Dermis lymphatic vessel endothelial cell (primary cell): ENCODE measurements around the gene CEACAM16. TPM values are rescaled to one million over a fixed set of nuclear protein-coding genes. Genes with fewer than 3 reads are reported as not detected.

Experiments
- total RNA-seq: library from RNA; depleted of rRNA; stranded (reverse); fragments of >200 nt; gene quantifications from 2 replicates; pipeline ENCODE4 v1.2.1, GENCODE V29; 2014

Gene CEACAM16
- total RNA-seq: not detected in 2 replicates

GRCh38 chr19:44698492-44699201, at the start of gene CEACAM16:
CEACAM16 (plus strand) TSS chr19:44699151; CDS start chr19:44701457, 2,306 bp downstream.

GRCh38 chr19:44671400-44671799, 27.6 kb upstream of the CEACAM16 start, which contains the start of gene CEACAM19:
CEACAM19 (plus strand) TSS chr19:44671482; CDS start chr19:44671932, 450 bp downstream.

GRCh38 chr19:44748426-44749254, 49.7 kb downstream of the CEACAM16 start, which contains the start of gene BCL3:
BCL3 (plus strand) TSS chr19:44748708; CDS start chr19:44748791, 83 bp downstream.

Other genes with a start within 250 kb of the CEACAM16 start
- gene ZNF180, start 198.6 kb upstream of the CEACAM16 start, total RNA-seq: 7.5 and 7.6 TPM in 2 replicates
- gene CEACAM20, start 169.5 kb upstream of the CEACAM16 start, total RNA-seq: not detected in 2 replicates
- gene IGSF23, start 85.6 kb upstream of the CEACAM16 start, total RNA-seq: 0.11 TPM in 1 of 2 replicates, not detected in the other
- 25.3 and 58.1 TPM in 2 replicates for gene PVR, start 55.2 kb upstream of the CEACAM16 start, total RNA-seq
- 0.69 and 0.87 TPM in 2 replicates for gene CEACAM19, start 27.7 kb upstream of the CEACAM16 start, total RNA-seq
- 0.98 and 1.4 TPM in 2 replicates for gene BCL3, start 49.6 kb downstream of the CEACAM16 start, total RNA-seq
- not detected in 2 replicates for gene CBLC, start 78.7 kb downstream of the CEACAM16 start, total RNA-seq
- gene BCAM, start 110.0 kb downstream of the CEACAM16 start, total RNA-seq: 16.8 and 21.2 TPM in 2 replicates
- 76.8 and 98.0 TPM in 2 replicates for gene NECTIN2, start 147.1 kb downstream of the CEACAM16 start, total RNA-seq
- 27.8 and 30.3 TPM in 2 replicates for gene TOMM40, start 192.1 kb downstream of the CEACAM16 start, total RNA-seq
- gene APOE, start 206.6 kb downstream of the CEACAM16 start, total RNA-seq: 1.0 and 3.0 TPM in 2 replicates
- 1.5 and 3.0 TPM in 2 replicates for gene APOC1, start 215.5 kb downstream of the CEACAM16 start, total RNA-seq
- gene APOC4, start 243.1 kb downstream of the CEACAM16 start, total RNA-seq: not detected in 2 replicates
- gene APOC2, start 246.9 kb downstream of the CEACAM16 start, total RNA-seq: not detected in 2 replicates